Sigmoid colon (tissue), 7 donors: ENCODE measurements around the gene SH2D7. TPM values are rescaled to one million over a fixed set of nuclear protein-coding genes. Genes with fewer than 3 reads are reported as not detected.
A peak's percentile ranks its signal among the peaks of the same experiment; 100 is the strongest.

Experiments
- DNase-seq: peaks from one replicate; pipeline ENCODE4 v3.0.0-alpha.2; 2019
- H3K27ac ChIP-seq, 4 donors: fragments of 200-600 bp; sonication (generic); one replicate each; pipeline ENCODE4 v1.5.1; 2016 to 2019; ENCODE audit warnings: mild to moderate bottlenecking in 1 of 4
- H3K27me3 ChIP-seq, 3 donors: fragments of 200-600 bp; sonication (generic); one replicate each; pipeline ENCODE4 v1.5.1; 2019; ENCODE audit warnings: mild to moderate bottlenecking in 1 of 3
- H3K36me3 ChIP-seq, 4 donors: fragments of 200-600 bp; sonication (generic); one replicate each; pipeline ENCODE4 v1.5.1; 2016 to 2019
- H3K4me1 ChIP-seq, 4 donors: fragments of 200-600 bp; sonication (generic); one replicate each; pipeline ENCODE4 v1.5.1; 2017 to 2019
- H3K4me3 ChIP-seq, 4 donors: fragments of 200-600 bp; sonication (generic); one replicate each; pipeline ENCODE4 v1.5.1; 2017 to 2019; ENCODE audit warnings: mild to moderate bottlenecking in 2 of 4, moderate library complexity in 1 of 4
- H3K9me3 ChIP-seq, 4 donors: fragments of 200-600 bp in 3 of 4; sonication (generic) in 3 of 4; one replicate each; pipeline versions ENCODE4 v1.5.1 to v1.6.1; 2013 to 2019
- CTCF ChIP-seq, 4 experiments: fragments of 450-650 bp in 3 of 4; fragments of 200-600 bp in 1 of 4; IDR thresholded peaks; one replicate each; pipeline ENCODE4 v1.5.1; 2016 to 2019; ENCODE audit warnings: antibody characterized with exemption in 4 of 4, mild to moderate bottlenecking in 3 of 4, moderate library complexity in 2 of 4
- EP300 ChIP-seq, 4 donors: sonication (generic); formaldehyde crosslinking; IDR thresholded peaks; one replicate each; pipeline ENCODE4 v1.6.1; 2017; ENCODE audit warnings: antibody characterized with exemption in 4 of 4
- POLR2A ChIP-seq, 2 donors: fragments of 450-650 bp; IDR thresholded peaks; one replicate each; pipeline ENCODE4 v1.6.1; 2016; ENCODE audit warnings: antibody characterized with exemption in 2 of 2, mild to moderate bottlenecking in 2 of 2, moderate library complexity in 2 of 2
- POLR2AphosphoS5 ChIP-seq, 4 donors: sonication (generic); formaldehyde crosslinking; IDR thresholded peaks; one replicate each; pipeline ENCODE4 v1.6.1; 2017; ENCODE audit warnings: antibody characterized with exemption in 4 of 4
- WGBS, 2 donors: extraction: QIAGEN DNeasy Blood & Tissue Kit; methylation state at CpG; one replicate each; pipeline ENCODE4 v1.1.7; 2013; 5-methylcytosine and 5-hydroxymethylcytosine counted together
- intact Hi-C: fragments of 100-400 bp; cut with DNase I; formaldehyde crosslinking; loops from one replicate; pipeline ENCODE4 v1.15.1; 2023
- polyA plus RNA-seq, 3 donors: library from polyadenylated mRNA; stranded (reverse); fragments of 200-250 nt; gene quantifications; one replicate each; pipeline ENCODE4 v1.2.3, GENCODE V29; 2013
- total RNA-seq, 4 donors: library from RNA; depleted of rRNA; stranded (reverse); fragments of >200 nt; gene quantifications; one replicate each; pipeline ENCODE4 v1.1.0, GENCODE V29; 2016
- donor health status: healthy with polysubstance abuse.
- donor health status: Bipolar disorder and iron deficiency.
- donor health status: healthy.

SH2D7 gene
- total and polyA plus RNA-seq, 7 donors: 0.69 to 3.0 (median 2.5) TPM; not detected in 4

GRCh38 chr15:78055919-78056713 is 36.2 kb upstream of the SH2D7 start:
- 4 to 23% methylated on average over 2 of the region's 2 CpGs for WGBS, 2 donors
- intact Hi-C loops: no loop called here
- no peak for DNase-seq
- TF ChIP-seq EP300 (IDR thresholded peaks at IDR 0.05): no peak
- TF ChIP-seq POLR2AphosphoS5 (IDR thresholded peaks at IDR 0.05): no peak
- TF ChIP-seq CTCF (IDR thresholded peaks at IDR 0.05): no peak
- TF ChIP-seq POLR2A (IDR thresholded peaks at IDR 0.05): no peak
- Histone ChIP-seq H3K27me3 (no peaks in the 10 kb centered on the region), H3K4me3 (no peak overlapping the region), H3K36me3 (peaks cover 0 to 13% (median 11%) of the 10 kb centered on the region in 4 donors), H3K27ac (peak overlapping the region; percentile 3 to 66 (median 38)), H3K9me3 (no peaks in the 10 kb centered on the region), H3K4me1 (peaks cover 0 to 64% (median 53%) of the 10 kb centered on the region in 4 donors)

- intact Hi-C loops: no loop called here
- peaks cover 0 to 62% (median 54%) of the 10 kb centered on the region in 4 donors for H3K4me1 ChIP-seq
Measured at GRCh38 chr15:78056714-78057269, 35.6 kb upstream of the SH2D7 start.

GRCh38 chr15:78057803-78058202 is 34.6 kb upstream of the SH2D7 start:
- TF ChIP-seq POLR2A (IDR thresholded peaks at IDR 0.05): no peak
- no peak for TF ChIP-seq EP300 (IDR thresholded peaks at IDR 0.05)
- TF ChIP-seq CTCF (IDR thresholded peaks at IDR 0.05): no peak
- no peak for TF ChIP-seq POLR2AphosphoS5 (IDR thresholded peaks at IDR 0.05)
- Histone ChIP-seq H3K9me3 (no peaks in the 10 kb centered on the region), H3K27ac (peak overlapping the region; percentile 12 to 66 (median 32)), H3K36me3 (peaks cover 0 to 10% (median 8%) of the 10 kb centered on the region in 4 donors), H3K4me3 (no peak overlapping the region), H3K27me3 (no peaks in the 10 kb centered on the region), H3K4me1 (peaks cover 0 to 63% (median 55%) of the 10 kb centered on the region in 4 donors)
- intact Hi-C loops: no loop called here
- DNase-seq: no peak
- WGBS, 2 donors: 93 to 94% methylated on average over 5 of the region's 5 CpGs

More at GRCh38 chr15:78056714-78057269, 35.6 kb upstream of the SH2D7 start:
- peak overlapping the region; percentile 25 to 66 (median 38) for H3K27ac ChIP-seq
- peaks cover 0 to 13% (median 11%) of the 10 kb centered on the region in 4 donors for H3K36me3 ChIP-seq
- H3K27me3 ChIP-seq: no peaks in the 10 kb centered on the region
- DNase-seq: no peak
- 5 to 7% methylated on average over 2 of the region's 2 CpGs for WGBS, 2 donors
- H3K4me3 ChIP-seq: no peak overlapping the region
- TF ChIP-seq POLR2A (IDR thresholded peaks at IDR 0.05): no peak
- no peak for TF ChIP-seq CTCF (IDR thresholded peaks at IDR 0.05)
- no peak for TF ChIP-seq POLR2AphosphoS5 (IDR thresholded peaks at IDR 0.05)
- TF ChIP-seq EP300 (IDR thresholded peaks at IDR 0.05): no peak
- no peaks in the 10 kb centered on the region for H3K9me3 ChIP-seq

- Histone ChIP-seq H3K9me3 (no peaks in the 10 kb centered on the region), H3K27me3 (no peaks in the 10 kb centered on the region), H3K4me3 (no peak overlapping the region), H3K4me1 (peaks cover 0 to 67% (median 57%) of the 10 kb centered on the region in 4 donors), H3K27ac (peak overlapping the region in 3 of 4 donors; percentile 10 to 66 (median 47)), H3K36me3 (peaks cover 0 to 5% (median 3%) of the 10 kb centered on the region in 4 donors)
- TF ChIP-seq CTCF (IDR thresholded peaks at IDR 0.05) (no peak), EP300 (IDR thresholded peaks at IDR 0.05) (no peak)
- no peak for DNase-seq
- WGBS, 2 donors: 89% methylated on average over 10 of the region's 10 CpGs
- intact Hi-C loops: no loop called here
Measured at GRCh38 chr15:78058401-78058935, 33.9 kb upstream of the SH2D7 start.
